OCI-LY7 (cell line): ENCODE data around the gene PLCB1. TPM values are rescaled to one million over a fixed set of nuclear protein-coding genes. Genes with fewer than 3 reads are reported as not detected.

Source experiments
- BruUV-seq: library from RNA; stranded (reverse); fragments of 400-500 nt; replicated peaks from 2 replicates; lab custom pipeline; 2021; lab: Mats Ljungman, UMichigan
- CTCF ChIA-PET: fragments of 300-600 bp; sonication (Branson Sonifier 250); formaldehyde crosslinking; loops from one replicate; lab custom pipeline; 2022; ENCODE audit warnings: antibody characterized with exemption; ENCODE audit not compliant: unreplicated experiment; lab: Charles Lee
- POLR2A ChIA-PET: fragments of 300-600 bp; sonication (Branson Sonifier 250); formaldehyde crosslinking; loops from one replicate; lab custom pipeline; 2022; ENCODE audit warnings: antibody characterized with exemption; lab: Charles Lee
- DNase-seq: peaks from one replicate; pipeline ENCODE4 v3.0.0-alpha.2; 2015; ENCODE audit warnings: low spot score
- H2AFZ ChIP-seq: fragments of 200-600 bp; sonication (generic), shearing (Covaris generic); 2 replicates; pipeline ENCODE4 v1.6.1; 2014; ENCODE audit warnings: mild to moderate bottlenecking, antibody characterized with exemption, low read length, moderate library complexity
- H3K27ac ChIP-seq: fragments of 200-600 bp; sonication (generic); 2 replicates; pipeline ENCODE4 v1.5.1; 2014; ENCODE audit warnings: mixed run types, low read depth, mild to moderate bottlenecking, moderate library complexity, low read length, inconsistent platforms; ENCODE audit not compliant: poor library complexity, severe bottlenecking
- H3K36me3 ChIP-seq: fragments of 200-600 bp; sonication (generic); 2 replicates; pipeline ENCODE4 v1.6.1; 2014; ENCODE audit warnings: mild to moderate bottlenecking, antibody characterized with exemption, low read length, moderate library complexity, mixed read lengths; ENCODE audit not compliant: insufficient read depth
- H3K4me1 ChIP-seq: fragments of 200-600 bp; sonication (generic); 2 replicates; pipeline ENCODE4 v1.5.1; 2014; ENCODE audit warnings: mild to moderate bottlenecking, low read length; ENCODE audit not compliant: insufficient read depth, poor library complexity, severe bottlenecking
- H3K4me2 ChIP-seq: fragments of 200-600 bp; sonication (generic); 2 replicates; pipeline ENCODE4 v1.6.1; 2014; ENCODE audit warnings: mild to moderate bottlenecking, low read length
- H3K4me3 ChIP-seq: fragments of 200-600 bp; sonication (generic); 2 replicates; pipeline ENCODE4 v1.5.1; 2014; ENCODE audit warnings: mild to moderate bottlenecking, low read depth, low read length; ENCODE audit not compliant: poor library complexity, severe bottlenecking
- H3K79me2 ChIP-seq: fragments of 200-600 bp; sonication (generic); 2 replicates; pipeline ENCODE4 v1.6.1; 2016; ENCODE audit warnings: low read depth, mild to moderate bottlenecking, low read length, moderate library complexity, mixed read lengths; ENCODE audit not compliant: insufficient read depth
- H3K9me2 ChIP-seq: fragments of 200-600 bp; sonication (generic); 2 replicates; pipeline ENCODE4 v1.6.1; 2016; ENCODE audit warnings: mild to moderate bottlenecking, low read length, mixed read lengths; ENCODE audit not compliant: insufficient read depth
- H3K9me3 ChIP-seq: fragments of 200-600 bp; sonication (generic); 2 replicates; pipeline ENCODE4 v1.6.1; 2014; ENCODE audit warnings: mild to moderate bottlenecking, mixed run types, low read length, mixed read lengths
- H4K20me1 ChIP-seq: fragments of 200-600 bp; sonication (generic); 2 replicates; pipeline ENCODE4 v1.6.1; 2014; ENCODE audit warnings: mild to moderate bottlenecking, antibody characterized with exemption, low read length, moderate library complexity, mixed read lengths; ENCODE audit not compliant: insufficient read depth
- EZH2phosphoT487 ChIP-seq: fragments of 200-600 bp; sonication (generic); IDR thresholded peaks from 2 replicates; pipeline ENCODE4 v1.6.1; 2018; ENCODE audit warnings: low read depth, borderline replicate concordance, mild to moderate bottlenecking, mixed run types, antibody characterized with exemption, low read length, moderate library complexity, mixed read lengths
- intact Hi-C: fragments of 100-400 bp; cut with micrococcal nuclease; formaldehyde crosslinking; loops from one replicate; pipeline ENCODE4 v1.10.0; 2022; ENCODE audit not compliant: unreplicated experiment
- total RNA-seq, 2 experiments: library from RNA; depleted of rRNA in 1 of 2; stranded (reverse); fragments of >200 nt in 1 of 2; shearing (Covaris generic) in 1 of 2; gene quantifications; 2 replicates each; pipeline ENCODE4 v1.2.3, GENCODE V29; 2014 to 2022
- TF ChIP-seq, protein P1 (sequence below): fragments of 200-600 bp; sonication (generic); conservative IDR thresholded peaks from 2 replicates; pipeline ENCODE4 v1.5.1; 2014; ENCODE audit warnings: mild to moderate bottlenecking, antibody characterized with exemption, low read length, moderate library complexity, mixed read lengths

Gene PLCB1
- total RNA-seq, 2 experiments from 2014 or later = 14.6 to 30.5 TPM

DNA sequence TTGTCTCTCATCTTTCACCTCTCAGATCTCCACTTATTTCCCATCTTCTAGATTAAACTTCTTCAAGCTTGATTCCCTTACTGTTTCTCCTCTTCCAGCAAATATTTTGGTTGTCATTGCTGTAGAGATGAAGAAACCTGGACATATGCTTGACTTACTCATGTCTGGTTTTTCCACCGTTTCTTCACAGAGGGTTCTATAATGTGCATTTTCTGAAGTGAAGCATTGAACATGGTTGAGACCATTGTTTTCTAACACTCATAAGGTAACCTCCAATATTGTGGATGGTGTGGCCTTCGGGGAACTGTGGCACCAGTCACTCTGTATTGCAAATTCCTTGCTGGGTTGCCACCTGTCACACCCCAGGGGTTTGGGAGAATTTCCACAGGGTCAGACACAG is 237.2 kb downstream of the PLCB1 start:
- TF ChIP-seq EZH2phosphoT487 = no peak
- TF ChIP-seq, protein P1, sequence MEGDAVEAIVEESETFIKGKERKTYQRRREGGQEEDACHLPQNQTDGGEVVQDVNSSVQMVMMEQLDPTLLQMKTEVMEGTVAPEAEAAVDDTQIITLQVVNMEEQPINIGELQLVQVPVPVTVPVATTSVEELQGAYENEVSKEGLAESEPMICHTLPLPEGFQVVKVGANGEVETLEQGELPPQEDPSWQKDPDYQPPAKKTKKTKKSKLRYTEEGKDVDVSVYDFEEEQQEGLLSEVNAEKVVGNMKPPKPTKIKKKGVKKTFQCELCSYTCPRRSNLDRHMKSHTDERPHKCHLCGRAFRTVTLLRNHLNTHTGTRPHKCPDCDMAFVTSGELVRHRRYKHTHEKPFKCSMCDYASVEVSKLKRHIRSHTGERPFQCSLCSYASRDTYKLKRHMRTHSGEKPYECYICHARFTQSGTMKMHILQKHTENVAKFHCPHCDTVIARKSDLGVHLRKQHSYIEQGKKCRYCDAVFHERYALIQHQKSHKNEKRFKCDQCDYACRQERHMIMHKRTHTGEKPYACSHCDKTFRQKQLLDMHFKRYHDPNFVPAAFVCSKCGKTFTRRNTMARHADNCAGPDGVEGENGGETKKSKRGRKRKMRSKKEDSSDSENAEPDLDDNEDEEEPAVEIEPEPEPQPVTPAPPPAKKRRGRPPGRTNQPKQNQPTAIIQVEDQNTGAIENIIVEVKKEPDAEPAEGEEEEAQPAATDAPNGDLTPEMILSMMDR = no peak
- intact Hi-C loops = no loop called here
- no peaks in the 10 kb centered on the region for H3K4me1 ChIP-seq
- H3K27ac ChIP-seq = no peak overlapping the region
- H3K79me2 ChIP-seq = no peaks in the 10 kb centered on the region
- no peaks in the 10 kb centered on the region for H3K9me2 ChIP-seq
- ChIA-PET POLR2A (no interaction called here), CTCF (no interaction called here)
- H2AFZ ChIP-seq = no peak overlapping the region
- no peak for DNase-seq
- no peaks in the 10 kb centered on the region for H3K36me3 ChIP-seq
- BruUV-seq = no TSS peak
- H4K20me1 ChIP-seq = no peaks in the 10 kb centered on the region
- no peak overlapping the region for H3K4me3 ChIP-seq
- no peak overlapping the region for H3K4me2 ChIP-seq
- H3K9me3 ChIP-seq = no peaks in the 10 kb centered on the region

DNA sequence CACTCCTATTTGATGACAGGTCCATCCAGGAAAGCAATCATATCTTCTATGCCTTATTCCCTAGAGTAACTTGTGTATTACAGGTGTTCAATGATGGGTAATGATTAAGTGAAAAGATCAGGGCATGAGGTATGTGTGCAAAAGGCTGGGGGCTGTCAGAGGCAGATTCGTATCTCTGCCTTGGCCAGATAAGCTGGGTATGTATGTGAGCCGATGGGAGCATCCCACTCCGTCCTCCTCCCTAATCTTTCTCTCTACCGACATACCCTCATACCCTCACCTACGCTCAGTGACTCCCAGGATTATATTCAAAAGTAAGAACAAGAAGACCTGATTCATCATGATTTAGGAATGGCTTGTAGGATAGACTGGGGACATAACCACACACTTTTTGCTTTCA is 238.7 kb downstream of the PLCB1 start:
- H3K9me2 ChIP-seq = no peaks in the 10 kb centered on the region
- H3K4me1 ChIP-seq = no peaks in the 10 kb centered on the region
- intact Hi-C loops = no loop called here
- H2AFZ ChIP-seq = no peak overlapping the region
- no TSS peak for BruUV-seq
- H3K36me3 ChIP-seq = no peaks in the 10 kb centered on the region
- TF ChIP-seq, protein P1 = no peak
- TF ChIP-seq EZH2phosphoT487 = no peak
- no peaks in the 10 kb centered on the region for H3K79me2 ChIP-seq
- no peaks in the 10 kb centered on the region for H3K9me3 ChIP-seq
- H4K20me1 ChIP-seq = no peaks in the 10 kb centered on the region
- H3K27ac ChIP-seq = no peak overlapping the region
- DNase-seq = no peak
- H3K4me2 ChIP-seq = no peak overlapping the region
- H3K4me3 ChIP-seq = no peak overlapping the region
- POLR2A ChIA-PET = interaction anchor here (0.5 kb wide), 1 partner anchor 331 kb away, joined by 3 read pairs; no protein-coding TSS in a partner anchor
- CTCF ChIA-PET = no interaction called here

DNA sequence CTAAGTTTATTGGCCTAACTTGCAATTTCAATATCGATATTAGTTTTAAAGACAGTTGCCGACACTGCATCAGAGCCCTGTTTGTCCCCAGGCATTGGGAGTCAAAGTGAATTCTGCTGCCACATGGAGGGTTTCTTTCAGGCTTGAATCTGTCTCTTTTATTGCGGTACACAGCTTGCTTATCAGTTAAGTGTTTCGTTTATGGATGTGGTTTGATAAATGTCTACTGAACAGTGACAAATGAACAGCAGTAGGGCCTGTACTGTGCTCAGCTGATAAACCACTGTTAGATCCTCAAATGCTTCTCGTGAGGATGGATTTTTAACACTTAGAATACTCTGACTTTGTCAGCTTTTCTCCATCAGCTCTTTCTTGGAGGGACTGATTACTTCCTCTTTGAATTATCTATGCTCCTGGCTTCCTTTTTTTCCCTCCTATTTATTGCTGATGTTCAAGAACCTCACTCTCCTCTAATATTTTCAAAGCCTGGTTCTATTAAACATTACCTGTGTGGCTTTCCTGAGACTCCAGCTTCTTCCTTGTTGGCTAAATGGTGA is 240.8 kb downstream of the PLCB1 start:
- Histone ChIP-seq H3K36me3 (no peaks in the 10 kb centered on the region), H3K27ac (no peak overlapping the region), H3K9me3 (no peaks in the 10 kb centered on the region), H4K20me1 (no peaks in the 10 kb centered on the region), H3K4me3 (no peak overlapping the region), H3K79me2 (no peaks in the 10 kb centered on the region), H3K9me2 (no peaks in the 10 kb centered on the region), H3K4me2 (no peak overlapping the region), H2AFZ (no peak overlapping the region), H3K4me1 (no peaks in the 10 kb centered on the region)
- no peak for TF ChIP-seq EZH2phosphoT487
- TF ChIP-seq, protein P1 = no peak
- intact Hi-C loops = no loop called here
- no TSS peak for BruUV-seq
- POLR2A ChIA-PET = no interaction called here
- CTCF ChIA-PET = no interaction called here
- no peak for DNase-seq
